Ovary (tissue), 3 donors: ENCODE data around the gene LPAR6.

Source experiments
- CTCF ChIP-seq, 3 donors: fragments of 450-650 bp in 2 of 3; fragments of 200-600 bp in 1 of 3; IDR thresholded peaks; one replicate each; pipeline versions ENCODE4 v1.5.1 to v1.8.0; 2016 to 2022; ENCODE audit warnings: antibody characterized with exemption in 3 of 3, mild to moderate bottlenecking in 1 of 3
- EP300 ChIP-seq: sonication (generic); formaldehyde crosslinking; IDR thresholded peaks from one replicate; pipeline ENCODE4 v1.6.1; 2017; ENCODE audit warnings: antibody characterized with exemption
- POLR2A ChIP-seq: fragments of 450-650 bp; IDR thresholded peaks from one replicate; pipeline ENCODE4 v1.6.1; 2017; ENCODE audit warnings: antibody characterized with exemption, mild to moderate bottlenecking, moderate library complexity
- donor health status: DM: no; HTN: no; CAD: no.

DNA sequence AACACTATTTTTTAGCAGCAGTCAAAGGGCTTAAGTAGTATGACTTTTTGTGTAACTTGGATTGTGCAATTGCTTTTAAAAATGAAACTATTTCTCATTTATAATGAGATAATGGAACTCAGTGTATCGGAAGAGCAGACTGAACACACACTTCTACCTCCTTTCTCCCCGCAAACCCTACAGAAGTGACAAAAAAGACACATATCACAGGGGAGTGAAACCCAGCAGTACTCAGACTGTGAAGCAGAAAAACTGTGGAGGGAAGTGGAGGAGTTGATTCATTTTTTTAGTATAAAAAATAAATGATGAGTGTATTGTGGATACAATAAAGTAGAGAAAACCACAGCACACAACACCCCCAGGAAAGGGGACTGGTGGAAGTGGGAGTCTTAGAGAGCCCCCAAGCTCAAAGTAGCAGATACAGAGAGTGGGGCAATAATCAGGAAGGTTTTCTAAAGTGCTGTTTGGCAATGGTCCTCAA is 9.7 kb downstream of the LPAR6 start:
- TF ChIP-seq POLR2A (no peak), CTCF (IDR thresholded peaks at IDR 0.05) (no peak), EP300 (no peak)
